ENCODE data around the gene GPR153. TPM values are rescaled to one million over a fixed set of nuclear protein-coding genes. Genes with fewer than 3 reads are reported as not detected.

Gene GPR153
- total RNA-seq, 2 donors from 2014 or later: 19.6 to 21.0 TPM

DNA sequence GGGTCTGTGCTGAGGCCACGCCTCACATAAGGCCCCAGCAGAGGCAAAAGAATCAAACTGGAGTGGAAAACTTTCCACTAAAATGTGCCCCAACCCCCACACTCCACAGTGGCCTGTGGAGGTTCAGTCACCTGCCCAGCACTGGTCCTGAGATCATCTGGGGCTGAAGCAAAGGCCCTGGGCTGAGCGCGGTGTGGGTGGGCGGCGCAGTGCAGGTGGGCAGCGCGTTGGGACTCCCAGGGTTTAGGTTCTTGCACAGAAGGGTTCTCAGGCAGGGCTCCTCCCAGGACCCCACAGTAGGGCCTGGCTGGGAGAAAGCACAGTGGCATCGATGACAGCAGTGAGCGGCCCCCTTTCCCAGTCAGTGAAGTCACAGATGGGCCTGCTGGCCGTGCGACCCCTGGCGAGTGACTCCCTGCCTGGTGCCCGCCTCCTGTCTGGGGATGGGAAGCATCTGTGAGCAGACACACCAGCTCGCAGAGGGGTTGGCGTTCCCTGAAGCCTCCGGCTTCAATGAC, 13.8 kb upstream of the GPR153 start:
- Histone ChIP-seq H3K9ac (ENCODE audit: low read depth in 2 of 2, low read length in 2 of 2) (no peak overlapping the region), H3K9me3 (no peaks in the 10 kb centered on the region), H3K36me3 (no peaks in the 10 kb centered on the region), H3K27ac (no peak overlapping the region), H3K4me3 (no peak overlapping the region), H3K4me1 (peaks cover 22% of the 10 kb centered on the region), H3K27me3 (no peaks in the 10 kb centered on the region)
- no peak for DNase-seq
- intact Hi-C loops (cut with DNase I): no loop called here
- TF ChIP-seq CTCF (IDR thresholded peaks at IDR 0.05): no peak

DNA sequence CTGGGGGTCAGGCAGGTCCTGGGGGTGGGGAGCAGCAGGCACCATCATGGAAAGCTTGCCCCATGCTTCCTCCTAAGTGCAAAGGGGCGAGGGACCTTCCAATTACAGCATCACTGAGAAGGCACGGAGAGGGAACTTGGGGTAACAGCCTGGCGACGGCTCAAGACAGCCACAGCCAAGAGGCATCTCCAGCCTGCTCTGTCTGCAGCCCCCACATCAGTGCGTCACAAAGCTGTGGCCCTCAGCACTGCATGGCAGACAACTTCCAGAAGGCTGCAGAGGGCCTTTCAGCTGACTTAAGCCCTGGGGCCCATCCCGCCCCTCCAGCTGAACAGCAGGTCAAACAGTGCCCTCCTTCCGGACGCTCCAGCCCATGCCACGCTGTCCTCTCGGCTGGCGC, 13.2 kb upstream of the GPR153 start:
- no peak for DNase-seq
- no peaks in the 10 kb centered on the region for H3K36me3 ChIP-seq
- H3K4me3 ChIP-seq: no peak overlapping the region
- H3K4me1 ChIP-seq: peaks cover 26% of the 10 kb centered on the region
- no peak overlapping the region for H3K9ac ChIP-seq (ENCODE audit: low read depth in 2 of 2, low read length in 2 of 2)
- no peak overlapping the region for H3K27ac ChIP-seq
- no peak for TF ChIP-seq CTCF (IDR thresholded peaks at IDR 0.05)
- no peaks in the 10 kb centered on the region for H3K27me3 ChIP-seq
- H3K9me3 ChIP-seq: no peaks in the 10 kb centered on the region
- intact Hi-C loops (cut with DNase I): no loop called here

DNA sequence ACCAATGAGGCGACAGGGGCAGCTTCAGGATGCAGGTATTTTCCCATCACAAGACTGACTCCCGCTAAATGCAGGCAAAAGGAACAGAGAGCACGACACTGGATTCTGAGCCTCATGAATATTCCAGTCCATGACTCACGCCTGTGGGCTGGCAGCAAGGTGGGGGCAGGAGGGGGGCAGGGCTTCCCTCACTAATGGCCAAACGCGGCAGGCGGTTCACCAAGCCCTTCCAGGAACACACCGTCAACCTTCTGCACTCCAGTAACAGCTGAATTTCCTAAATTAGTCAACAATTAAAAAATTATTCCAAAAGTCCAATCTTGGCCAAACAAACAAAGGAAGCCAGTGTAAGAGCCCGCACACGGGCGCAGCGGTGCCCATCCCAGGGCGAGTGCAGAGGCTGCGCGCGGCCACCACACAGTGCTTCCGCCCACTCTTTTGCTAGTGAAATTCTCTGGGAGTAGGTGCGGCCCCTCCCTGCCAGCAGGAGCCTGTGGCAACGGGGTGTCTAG, 12.5 kb upstream of the GPR153 start:
- Histone ChIP-seq H3K27ac (no peak overlapping the region), H3K4me1 (peaks cover 27% of the 10 kb centered on the region)
- DNase-seq: no peak

DNA sequence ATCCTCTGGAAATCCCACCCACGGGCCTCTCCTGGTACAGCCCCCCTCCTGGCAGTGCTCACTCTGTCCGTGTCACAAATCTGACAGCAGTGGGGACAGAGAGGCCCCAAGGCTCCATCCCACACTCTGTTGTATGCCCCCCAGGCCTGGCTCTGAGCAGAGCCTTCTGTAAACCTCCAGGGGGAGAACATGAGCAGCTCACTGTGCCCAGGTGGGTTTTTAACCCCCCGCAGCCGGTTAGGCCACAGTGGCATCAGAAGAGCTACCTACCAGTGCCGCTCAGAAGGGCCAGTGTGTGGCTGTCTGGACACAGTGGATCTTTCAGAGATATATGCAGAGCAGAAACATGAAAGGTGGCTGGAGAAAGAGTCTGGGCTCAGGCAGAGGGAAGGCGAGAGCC, 12.0 kb upstream of the GPR153 start:
- TF ChIP-seq CTCF (IDR thresholded peaks at IDR 0.05): no peak
- no peaks in the 10 kb centered on the region for H3K36me3 ChIP-seq
- no peak for DNase-seq
- H3K9ac ChIP-seq (ENCODE audit: low read depth in 2 of 2, low read length in 2 of 2): no peak overlapping the region
- H3K9me3 ChIP-seq: no peaks in the 10 kb centered on the region
- intact Hi-C loops (cut with DNase I): no loop called here
- peaks cover 27% of the 10 kb centered on the region for H3K4me1 ChIP-seq
- no peaks in the 10 kb centered on the region for H3K27me3 ChIP-seq
- H3K4me3 ChIP-seq: no peak overlapping the region
- H3K27ac ChIP-seq: no peak overlapping the region

More for the DNA sequence above, 12.5 kb upstream of the GPR153 start:
- Histone ChIP-seq H3K36me3 (no peaks in the 10 kb centered on the region), H3K4me3 (no peak overlapping the region), H3K27me3 (no peaks in the 10 kb centered on the region), H3K9me3 (no peaks in the 10 kb centered on the region), H3K9ac (ENCODE audit: low read depth in 2 of 2, low read length in 2 of 2) (no peak overlapping the region)
- intact Hi-C loops (cut with DNase I): no loop called here
- TF ChIP-seq CTCF (IDR thresholded peaks at IDR 0.05): no peak

DNA sequence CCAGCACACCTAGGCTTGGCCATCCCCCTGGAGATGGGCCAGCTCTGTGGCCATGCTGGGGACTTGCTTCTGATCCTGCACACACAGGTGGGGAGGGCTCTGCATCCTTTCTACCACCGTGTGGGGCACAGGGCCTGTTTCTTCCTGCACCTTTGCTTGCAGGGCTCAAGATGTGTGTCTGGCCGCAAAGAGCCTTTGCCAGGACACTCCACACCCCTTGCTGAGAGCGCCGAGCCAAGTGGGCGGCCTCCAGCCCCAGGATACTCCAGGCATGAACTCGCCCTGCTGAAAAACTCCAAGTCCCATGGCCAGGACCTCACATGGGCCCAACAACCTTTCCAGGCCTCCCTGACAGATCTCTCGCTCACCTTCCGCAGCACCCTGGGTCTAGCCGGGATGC, 11.6 kb upstream of the GPR153 start:
- no peaks in the 10 kb centered on the region for H3K27me3 ChIP-seq
- H3K9ac ChIP-seq (ENCODE audit: low read depth in 2 of 2, low read length in 2 of 2): peak overlapping the region in 1 of 2 donors; percentile 58
- no peak for TF ChIP-seq CTCF (IDR thresholded peaks at IDR 0.05)
- H3K36me3 ChIP-seq: no peaks in the 10 kb centered on the region
- DNase-seq: no peak
- peaks cover 27% of the 10 kb centered on the region for H3K4me1 ChIP-seq
- intact Hi-C loops (cut with DNase I): no loop called here
- H3K4me3 ChIP-seq: no peak overlapping the region
- H3K27ac ChIP-seq: peak overlapping the region; percentile 69
- no peaks in the 10 kb centered on the region for H3K9me3 ChIP-seq

Measured in colonic mucosa (tissue), 4 donors.